Measurements from ENCODE around the gene ANTXR2. TPM values are rescaled to one million over a fixed set of nuclear protein-coding genes. Genes with fewer than 3 reads are reported as not detected.

ANTXR2 gene
- total RNA-seq, 4 donors from 2014 or later, result 69.6 to 139 (median 118) TPM

- H3K4me3 ChIP-seq, result no peak overlapping the region
- TF ChIP-seq POLR2A (IDR thresholded peaks at IDR 0.05) (no peak), EP300 (IDR thresholded peaks at IDR 0.05) (no peak)
- TF ChIP-seq, protein P1, sequence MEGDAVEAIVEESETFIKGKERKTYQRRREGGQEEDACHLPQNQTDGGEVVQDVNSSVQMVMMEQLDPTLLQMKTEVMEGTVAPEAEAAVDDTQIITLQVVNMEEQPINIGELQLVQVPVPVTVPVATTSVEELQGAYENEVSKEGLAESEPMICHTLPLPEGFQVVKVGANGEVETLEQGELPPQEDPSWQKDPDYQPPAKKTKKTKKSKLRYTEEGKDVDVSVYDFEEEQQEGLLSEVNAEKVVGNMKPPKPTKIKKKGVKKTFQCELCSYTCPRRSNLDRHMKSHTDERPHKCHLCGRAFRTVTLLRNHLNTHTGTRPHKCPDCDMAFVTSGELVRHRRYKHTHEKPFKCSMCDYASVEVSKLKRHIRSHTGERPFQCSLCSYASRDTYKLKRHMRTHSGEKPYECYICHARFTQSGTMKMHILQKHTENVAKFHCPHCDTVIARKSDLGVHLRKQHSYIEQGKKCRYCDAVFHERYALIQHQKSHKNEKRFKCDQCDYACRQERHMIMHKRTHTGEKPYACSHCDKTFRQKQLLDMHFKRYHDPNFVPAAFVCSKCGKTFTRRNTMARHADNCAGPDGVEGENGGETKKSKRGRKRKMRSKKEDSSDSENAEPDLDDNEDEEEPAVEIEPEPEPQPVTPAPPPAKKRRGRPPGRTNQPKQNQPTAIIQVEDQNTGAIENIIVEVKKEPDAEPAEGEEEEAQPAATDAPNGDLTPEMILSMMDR (IDR thresholded peaks at IDR 0.05), result no peak
- 67% methylated on average over 60 of the region's 60 CpGs for WGBS, 2 donors
- no peak overlapping the region for H3K27ac ChIP-seq
- H3K27me3 ChIP-seq, result no peaks in the 10 kb centered on the region
- H3K9me3 ChIP-seq, result no peaks in the 10 kb centered on the region
- peaks cover 0 to 22% (median 0%) of the 10 kb centered on the region in 3 donors for H3K36me3 ChIP-seq
- no peak for DNase-seq (ENCODE audit: low spot score in 2 of 2)
- H3K4me1 ChIP-seq, result no peaks in the 10 kb centered on the region
These were observed 108.4 kb downstream of the ANTXR2 start for GRCh38 chr4:79964400-79965211.

DNA sequence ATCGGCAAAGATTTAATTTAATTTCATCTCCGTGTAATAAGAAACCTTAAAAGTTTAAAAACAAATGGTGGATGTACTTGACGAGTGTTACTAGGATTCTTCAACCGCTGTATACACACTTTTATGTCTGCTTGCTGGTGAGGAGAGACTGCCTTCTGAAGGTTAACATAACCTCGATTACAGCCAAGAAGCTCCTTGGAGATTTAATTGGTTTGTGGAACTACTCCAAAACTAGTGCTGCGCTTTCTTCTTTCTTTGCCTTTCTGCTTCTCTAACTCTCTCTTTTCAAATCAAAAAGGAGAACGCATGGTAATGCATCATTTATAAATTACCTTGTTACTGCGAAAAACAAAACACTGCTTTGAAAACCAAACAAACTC, 109.0 kb downstream of the ANTXR2 start:
- DNase-seq (ENCODE audit: low spot score in 2 of 2), result no peak
- no peak for TF ChIP-seq POLR2A (IDR thresholded peaks at IDR 0.05)
- TF ChIP-seq EP300 (IDR thresholded peaks at IDR 0.05), result no peak
- TF ChIP-seq, protein P1 (IDR thresholded peaks at IDR 0.05), result no peak
- H3K9me3 ChIP-seq, result no peaks in the 10 kb centered on the region
- peaks cover 0 to 22% (median 0%) of the 10 kb centered on the region in 3 donors for H3K36me3 ChIP-seq
- no peaks in the 10 kb centered on the region for H3K4me1 ChIP-seq
- H3K4me3 ChIP-seq, result no peak overlapping the region
- no peak overlapping the region for H3K27ac ChIP-seq
- H3K27me3 ChIP-seq, result no peaks in the 10 kb centered on the region
- WGBS, 2 donors, result 68 to 74% methylated on average over 8 of the region's 8 CpGs

GRCh38 chr4:79959652-79960051, 113.4 kb downstream of the ANTXR2 start:
- DNase-seq (ENCODE audit: low spot score in 2 of 2), result no peak
- no peak for TF ChIP-seq EP300 (IDR thresholded peaks at IDR 0.05)
- TF ChIP-seq, protein P1 (IDR thresholded peaks at IDR 0.05), result no peak
- TF ChIP-seq POLR2A (IDR thresholded peaks at IDR 0.05), result no peak
- 89 to 90% methylated on average over 7 of the region's 7 CpGs for WGBS, 2 donors

DNA sequence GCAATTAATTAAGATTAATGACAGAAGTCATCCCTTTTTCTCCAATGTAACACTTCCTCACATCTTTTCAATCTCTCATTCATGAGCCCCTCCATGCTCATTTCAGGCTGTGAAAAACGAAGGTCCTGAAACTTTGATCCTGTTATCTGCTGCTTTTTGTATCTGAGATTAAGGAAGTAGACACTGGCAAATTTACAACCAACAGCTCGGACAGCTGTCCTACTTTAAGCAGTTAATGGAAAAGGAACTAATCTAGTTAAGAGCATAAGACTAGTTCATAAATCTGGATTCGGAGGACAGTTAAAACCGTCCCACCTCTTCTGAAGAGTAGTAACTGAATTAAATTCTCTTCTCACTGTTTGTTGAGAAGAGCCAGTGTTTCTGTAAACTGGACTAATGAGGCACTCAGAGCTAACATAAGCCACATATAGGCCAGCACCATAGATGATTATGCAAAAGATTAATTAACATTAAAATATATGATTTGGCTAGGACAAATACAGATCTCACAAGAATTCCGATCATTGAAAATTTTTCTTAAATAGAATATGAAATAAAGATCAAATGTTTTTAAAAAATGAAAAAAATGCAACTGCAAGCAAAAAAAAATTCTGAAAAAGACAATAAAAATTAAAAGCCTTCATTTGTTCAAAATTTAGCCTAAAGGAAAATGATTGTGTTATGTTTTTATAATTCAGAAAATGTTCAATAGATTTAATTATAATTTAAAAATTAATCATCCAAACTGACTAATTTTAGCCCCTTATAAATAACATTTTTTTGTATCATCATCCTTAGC, 114.4 kb downstream of the ANTXR2 start:
- no peak for TF ChIP-seq POLR2A (IDR thresholded peaks at IDR 0.05)
- TF ChIP-seq, protein P1 (IDR thresholded peaks at IDR 0.05), result no peak
- H3K36me3 ChIP-seq, result peaks cover 0 to 8% (median 0%) of the 10 kb centered on the region in 3 donors
- no peaks in the 10 kb centered on the region for H3K4me1 ChIP-seq
- H3K27ac ChIP-seq, result no peak overlapping the region
- no peak for DNase-seq (ENCODE audit: low spot score in 2 of 2)
- 69 to 70% methylated on average over 5 of the region's 5 CpGs for WGBS, 2 donors
- H3K27me3 ChIP-seq, result no peaks in the 10 kb centered on the region
- no peak overlapping the region for H3K4me3 ChIP-seq
- no peaks in the 10 kb centered on the region for H3K9me3 ChIP-seq

More at GRCh38 chr4:79959652-79960051, 113.4 kb downstream of the ANTXR2 start:
- H3K27ac ChIP-seq, result no peak overlapping the region
- H3K27me3 ChIP-seq, result no peaks in the 10 kb centered on the region
- no peaks in the 10 kb centered on the region for H3K4me1 ChIP-seq
- H3K36me3 ChIP-seq, result peaks cover 0 to 16% (median 0%) of the 10 kb centered on the region in 3 donors
- no peaks in the 10 kb centered on the region for H3K9me3 ChIP-seq
- H3K4me3 ChIP-seq, result no peak overlapping the region

DNA sequence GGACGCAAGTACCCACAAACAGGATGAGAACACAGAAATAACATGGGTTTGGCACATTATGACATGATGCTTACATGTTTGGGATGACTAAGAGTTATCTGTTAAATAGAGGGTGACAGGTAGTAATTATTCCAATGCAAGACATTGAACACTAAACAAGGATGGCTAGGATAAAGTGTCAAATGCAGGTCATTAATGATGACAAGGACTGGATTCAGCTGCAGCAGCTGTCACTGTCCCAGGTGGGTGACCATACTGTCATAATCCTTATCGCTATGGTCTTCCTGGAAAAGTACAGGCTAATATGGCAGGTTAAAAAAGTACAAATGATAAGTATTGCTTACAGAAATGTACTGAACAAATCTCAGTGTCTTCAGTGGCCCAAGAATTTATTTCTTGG, 123.9 kb downstream of the ANTXR2 start:
- WGBS, 2 donors, result 95 to 96% methylated on average over 2 of the region's 2 CpGs
- peaks cover 0 to 4% (median 0%) of the 10 kb centered on the region in 3 donors for H3K36me3 ChIP-seq
- TF ChIP-seq, protein P1 (IDR thresholded peaks at IDR 0.05), result no peak
- TF ChIP-seq POLR2A (IDR thresholded peaks at IDR 0.05) (no peak), EP300 (IDR thresholded peaks at IDR 0.05) (no peak)
- no peak overlapping the region for H3K4me3 ChIP-seq
- no peaks in the 10 kb centered on the region for H3K4me1 ChIP-seq
- no peak overlapping the region for H3K27ac ChIP-seq
- no peak for DNase-seq (ENCODE audit: low spot score in 2 of 2)
- H3K27me3 ChIP-seq, result no peaks in the 10 kb centered on the region
- H3K9me3 ChIP-seq, result no peaks in the 10 kb centered on the region
